RPMI8226 (cell line): ENCODE measurements around the gene HAUS3.
"Not testable (repeated sequence)": the region's sequence is repeated elsewhere in the genome, so short reads cannot be mapped to it uniquely, and the experiment has no call there.

Experiments
- DNase-seq: peaks from one replicate; pipeline ENCODE4 v3.0.0-alpha.2; 2015

Gene HAUS3

DNA sequence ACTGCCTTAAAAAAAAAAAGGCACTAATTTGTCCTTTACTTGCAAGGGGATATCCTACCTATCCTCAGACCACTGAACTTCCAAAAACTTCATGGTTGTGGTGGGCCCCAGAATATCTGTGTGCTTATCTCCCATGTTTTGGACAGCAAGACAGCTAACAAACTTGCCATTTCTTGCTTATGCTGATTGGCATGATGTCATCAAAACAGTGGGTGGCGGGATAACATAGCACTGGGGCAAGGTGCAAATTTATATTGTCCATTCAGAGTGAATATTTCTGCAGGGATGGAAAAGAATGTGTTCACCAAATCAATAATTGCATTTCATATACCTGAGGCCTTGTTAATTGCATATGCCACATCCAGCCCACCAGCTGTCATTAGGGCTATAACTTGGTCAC lies 23.5 kb downstream of the HAUS3 start:
- no peak for DNase-seq

- no peak for DNase-seq
Observed at GRCh38 chr4:2217726-2218125, 24.2 kb downstream of the HAUS3 start.

GRCh38 chr4:2212831-2213230 lies 29.1 kb downstream of the HAUS3 start:
- no peak for DNase-seq

GRCh38 chr4:2202789-2203188 lies 39.1 kb downstream of the HAUS3 start:
- not testable (repeated sequence) for DNase-seq

- DNase-seq = no peak
Observed at GRCh38 chr4:2194496-2194895, 47.4 kb downstream of the HAUS3 start.

GRCh38 chr4:2193326-2193725 lies 48.6 kb downstream of the HAUS3 start:
- DNase-seq = no peak

DNA sequence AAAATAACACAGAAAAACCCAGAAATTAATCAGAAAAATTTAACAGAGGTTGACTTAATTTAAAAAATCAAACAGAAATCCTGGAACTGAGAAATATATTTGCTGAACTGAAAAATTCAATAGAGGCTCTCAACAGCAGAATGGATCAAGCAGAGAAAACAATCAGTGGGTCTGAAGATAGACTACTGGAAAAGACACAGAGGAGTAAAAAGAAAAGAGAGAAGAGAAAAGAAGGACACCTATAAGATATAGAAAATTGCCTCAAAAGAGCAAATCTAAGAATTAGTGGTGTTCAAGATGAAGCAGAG lies 55.1 kb downstream of the HAUS3 start:
- DNase-seq = no peak

- DNase-seq = peak; percentile 21
Observed at GRCh38 chr4:2186133-2186864, 55.6 kb downstream of the HAUS3 start.

- no peak for DNase-seq
Observed at GRCh38 chr4:2183394-2183793, 58.5 kb downstream of the HAUS3 start.

GRCh38 chr4:2182994-2183393 lies 58.9 kb downstream of the HAUS3 start:
- no peak for DNase-seq

DNA sequence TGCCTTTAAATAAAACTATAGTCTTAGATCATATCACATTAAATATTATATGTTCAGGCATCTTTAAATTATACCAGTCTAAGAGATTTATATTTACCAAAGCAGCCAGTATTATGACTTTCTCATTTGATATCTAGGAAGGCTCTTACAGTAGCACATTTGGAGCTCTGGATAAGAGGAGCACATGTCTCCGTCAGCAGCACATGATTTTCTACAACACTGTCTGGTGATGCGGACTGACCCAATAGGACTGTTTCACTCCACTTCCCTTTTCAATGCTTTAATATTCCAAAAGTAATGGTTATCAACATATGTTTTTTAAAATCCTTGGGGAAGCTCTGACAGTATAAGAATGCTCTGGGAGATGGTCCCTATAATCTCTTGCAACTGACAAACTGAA lies 61.5 kb downstream of the HAUS3 start:
- no peak for DNase-seq

- DNase-seq = no peak
Observed at GRCh38 chr4:2179717-2180116, 62.2 kb downstream of the HAUS3 start.

GRCh38 chr4:2178986-2179385 lies 62.9 kb downstream of the HAUS3 start:
- DNase-seq = no peak
